Dermis microvascular lymphatic vessel endothelial cell (primary cell): ENCODE measurements around the gene TRAF7. TPM values are rescaled to one million over a fixed set of nuclear protein-coding genes. Genes with fewer than 3 reads are reported as not detected.
"Not testable (repeated sequence)": the region's sequence is repeated elsewhere in the genome, so short reads cannot be mapped to it uniquely, and the experiment has no call there.

Experiments used
- DNase-seq, 2 donors: peaks; one replicate each; pipeline versions ENCODE4 v3.0.0 to v3.0.0-alpha.2; 2010; ENCODE audit warnings: low read depth in 2 of 2
- total RNA-seq: library from RNA; depleted of rRNA; stranded (reverse); fragments of >200 nt; gene quantifications from 2 replicates; pipeline ENCODE4 v1.2.1, GENCODE V29; 2014

The TRAF7 gene
- total RNA-seq, 1 donor from 2014 or later, result 64.6 TPM

- no peak for DNase-seq
Measured at GRCh38 chr16:2198283-2198682, 42.7 kb downstream of the TRAF7 start.

GRCh38 chr16:2199095-2199494, 43.5 kb downstream of the TRAF7 start:
- DNase-seq, result no peak

- no peak for DNase-seq
Measured at GRCh38 chr16:2199621-2200139, 44.1 kb downstream of the TRAF7 start.

GRCh38 chr16:2200313-2200712, 44.7 kb downstream of the TRAF7 start:
- DNase-seq, result no peak

GRCh38 chr16:2203119-2203688, 47.6 kb downstream of the TRAF7 start:
- not testable (repeated sequence) for DNase-seq

GRCh38 chr16:2204416-2205103, 49.0 kb downstream of the TRAF7 start:
- no peak for DNase-seq

- DNase-seq, result peak; percentile 64 to 88
Measured at GRCh38 chr16:2205104-2205966, 49.8 kb downstream of the TRAF7 start, which contains the start of gene MLST8. Gene MLST8 (plus strand): TSS chr16:2205454. CDS start chr16:2206086, 632 bp downstream.

- DNase-seq, result no peak
Measured at GRCh38 chr16:2205967-2206313, 50.4 kb downstream of the TRAF7 start.

- DNase-seq, result no peak
Measured at GRCh38 chr16:2206420-2206779, 50.8 kb downstream of the TRAF7 start.

- DNase-seq, result no peak
Measured at GRCh38 chr16:2206780-2207433, 51.3 kb downstream of the TRAF7 start.

GRCh38 chr16:2207872-2208271, 52.3 kb downstream of the TRAF7 start:
- DNase-seq, result no peak

- DNase-seq, result no peak
Measured at GRCh38 chr16:2208308-2208707, 52.7 kb downstream of the TRAF7 start.

- DNase-seq, result no peak
Measured at GRCh38 chr16:2208772-2209171, 53.2 kb downstream of the TRAF7 start.

GRCh38 chr16:2209258-2210008, 53.9 kb downstream of the TRAF7 start:
- DNase-seq, result no peak

GRCh38 chr16:2210009-2210332, 54.4 kb downstream of the TRAF7 start:
- no peak for DNase-seq

GRCh38 chr16:2210386-2211365, 55.1 kb downstream of the TRAF7 start, which contains the start of gene BRICD5:
Gene BRICD5 (minus strand): TSS chr16:2210863. CDS start chr16:2210833, 30 bp downstream.
- DNase-seq, result no peak

- DNase-seq, result no peak
Measured at GRCh38 chr16:2211923-2212347, 56.4 kb downstream of the TRAF7 start.

- DNase-seq, result no peak
Measured at GRCh38 chr16:2212362-2213324, 57.1 kb downstream of the TRAF7 start.
